Measurements from ENCODE around the gene DUOX1. TPM values are rescaled to one million over a fixed set of nuclear protein-coding genes. Genes with fewer than 3 reads are reported as not detected.

Gene DUOX1
- total and polyA plus RNA-seq, 4 donors, result 0.02 to 0.94 (median 0.08) TPM; not detected in 1

DNA sequence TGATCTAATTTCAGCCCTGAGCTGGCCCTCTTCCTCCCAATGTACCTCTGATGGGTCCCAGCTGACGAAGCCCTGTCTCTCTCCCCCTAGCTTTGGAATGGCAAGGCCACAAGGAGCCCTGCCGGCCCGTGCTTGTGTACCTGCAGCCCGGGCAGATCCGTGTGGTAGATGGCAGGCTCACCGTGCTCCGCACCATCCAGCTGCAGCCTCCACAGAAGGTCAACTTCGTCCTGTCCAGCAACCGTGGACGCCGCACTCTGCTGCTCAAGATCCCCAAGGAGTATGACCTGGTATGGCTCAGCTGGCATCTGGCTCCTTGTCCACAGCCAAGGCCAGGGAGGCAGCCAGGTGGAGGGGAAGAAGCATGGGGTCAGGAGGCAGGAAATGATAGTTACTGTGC lies 14.2 kb downstream of the DUOX1 start (continued):
- TF ChIP-seq, protein P1, sequence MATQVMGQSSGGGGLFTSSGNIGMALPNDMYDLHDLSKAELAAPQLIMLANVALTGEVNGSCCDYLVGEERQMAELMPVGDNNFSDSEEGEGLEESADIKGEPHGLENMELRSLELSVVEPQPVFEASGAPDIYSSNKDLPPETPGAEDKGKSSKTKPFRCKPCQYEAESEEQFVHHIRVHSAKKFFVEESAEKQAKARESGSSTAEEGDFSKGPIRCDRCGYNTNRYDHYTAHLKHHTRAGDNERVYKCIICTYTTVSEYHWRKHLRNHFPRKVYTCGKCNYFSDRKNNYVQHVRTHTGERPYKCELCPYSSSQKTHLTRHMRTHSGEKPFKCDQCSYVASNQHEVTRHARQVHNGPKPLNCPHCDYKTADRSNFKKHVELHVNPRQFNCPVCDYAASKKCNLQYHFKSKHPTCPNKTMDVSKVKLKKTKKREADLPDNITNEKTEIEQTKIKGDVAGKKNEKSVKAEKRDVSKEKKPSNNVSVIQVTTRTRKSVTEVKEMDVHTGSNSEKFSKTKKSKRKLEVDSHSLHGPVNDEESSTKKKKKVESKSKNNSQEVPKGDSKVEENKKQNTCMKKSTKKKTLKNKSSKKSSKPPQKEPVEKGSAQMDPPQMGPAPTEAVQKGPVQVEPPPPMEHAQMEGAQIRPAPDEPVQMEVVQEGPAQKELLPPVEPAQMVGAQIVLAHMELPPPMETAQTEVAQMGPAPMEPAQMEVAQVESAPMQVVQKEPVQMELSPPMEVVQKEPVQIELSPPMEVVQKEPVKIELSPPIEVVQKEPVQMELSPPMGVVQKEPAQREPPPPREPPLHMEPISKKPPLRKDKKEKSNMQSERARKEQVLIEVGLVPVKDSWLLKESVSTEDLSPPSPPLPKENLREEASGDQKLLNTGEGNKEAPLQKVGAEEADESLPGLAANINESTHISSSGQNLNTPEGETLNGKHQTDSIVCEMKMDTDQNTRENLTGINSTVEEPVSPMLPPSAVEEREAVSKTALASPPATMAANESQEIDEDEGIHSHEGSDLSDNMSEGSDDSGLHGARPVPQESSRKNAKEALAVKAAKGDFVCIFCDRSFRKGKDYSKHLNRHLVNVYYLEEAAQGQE (IDR thresholded peaks at IDR 0.05), result no peak
- TF ChIP-seq ATF3 (IDR thresholded peaks at IDR 0.05) (no peak), HNF4G (IDR thresholded peaks at IDR 0.05) (no peak), NR2F2 (IDR thresholded peaks at IDR 0.05) (no peak), TAF1 (conservative IDR thresholded peaks at IDR 0.05) (no peak), HNF4A (conservative IDR thresholded peaks at IDR 0.05) (no peak)
- TF ChIP-seq, protein P2, sequence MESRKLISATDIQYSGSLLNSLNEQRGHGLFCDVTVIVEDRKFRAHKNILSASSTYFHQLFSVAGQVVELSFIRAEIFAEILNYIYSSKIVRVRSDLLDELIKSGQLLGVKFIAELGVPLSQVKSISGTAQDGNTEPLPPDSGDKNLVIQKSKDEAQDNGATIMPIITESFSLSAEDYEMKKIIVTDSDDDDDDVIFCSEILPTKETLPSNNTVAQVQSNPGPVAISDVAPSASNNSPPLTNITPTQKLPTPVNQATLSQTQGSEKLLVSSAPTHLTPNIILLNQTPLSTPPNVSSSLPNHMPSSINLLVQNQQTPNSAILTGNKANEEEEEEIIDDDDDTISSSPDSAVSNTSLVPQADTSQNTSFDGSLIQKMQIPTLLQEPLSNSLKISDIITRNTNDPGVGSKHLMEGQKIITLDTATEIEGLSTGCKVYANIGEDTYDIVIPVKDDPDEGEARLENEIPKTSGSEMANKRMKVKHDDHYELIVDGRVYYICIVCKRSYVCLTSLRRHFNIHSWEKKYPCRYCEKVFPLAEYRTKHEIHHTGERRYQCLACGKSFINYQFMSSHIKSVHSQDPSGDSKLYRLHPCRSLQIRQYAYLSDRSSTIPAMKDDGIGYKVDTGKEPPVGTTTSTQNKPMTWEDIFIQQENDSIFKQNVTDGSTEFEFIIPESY (IDR thresholded peaks at IDR 0.05), result no peak

GRCh38 chr15:45144775-45145174 lies 15.0 kb downstream of the DUOX1 start:
- WGBS, result 86% methylated on average over 9 of the region's 9 CpGs
- TF ChIP-seq, protein P2 (IDR thresholded peaks at IDR 0.05), result no peak
- TF ChIP-seq TAF1 (conservative IDR thresholded peaks at IDR 0.05) (no peak), RAD21 (IDR thresholded peaks at IDR 0.05) (no peak), ATF3 (IDR thresholded peaks at IDR 0.05) (no peak), RXRA (IDR thresholded peaks at IDR 0.05) (no peak), NR2F2 (IDR thresholded peaks at IDR 0.05) (no peak), FOXA1 (IDR thresholded peaks at IDR 0.05) (no peak)
- TF ChIP-seq, protein P3, sequence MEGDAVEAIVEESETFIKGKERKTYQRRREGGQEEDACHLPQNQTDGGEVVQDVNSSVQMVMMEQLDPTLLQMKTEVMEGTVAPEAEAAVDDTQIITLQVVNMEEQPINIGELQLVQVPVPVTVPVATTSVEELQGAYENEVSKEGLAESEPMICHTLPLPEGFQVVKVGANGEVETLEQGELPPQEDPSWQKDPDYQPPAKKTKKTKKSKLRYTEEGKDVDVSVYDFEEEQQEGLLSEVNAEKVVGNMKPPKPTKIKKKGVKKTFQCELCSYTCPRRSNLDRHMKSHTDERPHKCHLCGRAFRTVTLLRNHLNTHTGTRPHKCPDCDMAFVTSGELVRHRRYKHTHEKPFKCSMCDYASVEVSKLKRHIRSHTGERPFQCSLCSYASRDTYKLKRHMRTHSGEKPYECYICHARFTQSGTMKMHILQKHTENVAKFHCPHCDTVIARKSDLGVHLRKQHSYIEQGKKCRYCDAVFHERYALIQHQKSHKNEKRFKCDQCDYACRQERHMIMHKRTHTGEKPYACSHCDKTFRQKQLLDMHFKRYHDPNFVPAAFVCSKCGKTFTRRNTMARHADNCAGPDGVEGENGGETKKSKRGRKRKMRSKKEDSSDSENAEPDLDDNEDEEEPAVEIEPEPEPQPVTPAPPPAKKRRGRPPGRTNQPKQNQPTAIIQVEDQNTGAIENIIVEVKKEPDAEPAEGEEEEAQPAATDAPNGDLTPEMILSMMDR (IDR thresholded peaks at IDR 0.05; ENCODE audit: low read depth, low read length, missing input control), result no peak
- H3K4me3 ChIP-seq (ENCODE audit: low read depth in 1 of 3, low read length in 3 of 3), result no peak overlapping the region
- H3K27me3 ChIP-seq (ENCODE audit: control insufficient read depth in 4 of 4, insufficient read depth in 4 of 4, low read length in 3 of 4), result no peaks in the 10 kb centered on the region
- no peak overlapping the region for H3K9ac ChIP-seq (ENCODE audit: low read depth in 1 of 2, low read length in 2 of 2)
- H3K36me3 ChIP-seq (ENCODE audit: control insufficient read depth in 4 of 4, insufficient read depth in 3 of 4, low read depth in 1 of 4, low read length in 3 of 4), result no peaks in the 10 kb centered on the region
- H3K27ac ChIP-seq (ENCODE audit: low read depth in 1 of 2, low read length in 2 of 2), result no peak overlapping the region
- H3K4me1 ChIP-seq (ENCODE audit: control insufficient read depth in 4 of 4, insufficient read depth in 4 of 4, low read length in 3 of 4), result peaks cover 0 to 1% (median 0%) of the 10 kb centered on the region in 4 donors
- H3K9me3 ChIP-seq (ENCODE audit: control insufficient read depth in 4 of 4, low read length in 3 of 4), result no peaks in the 10 kb centered on the region
- no peak for DNase-seq (ENCODE audit: low spot score)
